SJCRH30 (cell line): ENCODE data around the gene SP3. TPM values are rescaled to one million over a fixed set of nuclear protein-coding genes. Genes with fewer than 3 reads are reported as not detected.

ENCODE experiments used
- DNase-seq, 2 experiments: peaks; one replicate each; pipeline ENCODE4 v3.0.0-alpha.2; 2015 to 2020
- H3K27ac ChIP-seq: fragments of 250-450 bp; sonication (Bioruptor Pico); 2 replicates; pipeline ENCODE4 v1.5.1; 2020; ENCODE audit warnings: mild to moderate bottlenecking, moderate library complexity
- H3K27me3 ChIP-seq: fragments of 250-450 bp; sonication (Bioruptor Pico); 2 replicates; pipeline ENCODE4 v1.5.1; 2020; ENCODE audit warnings: mild to moderate bottlenecking, moderate library complexity
- H3K36me3 ChIP-seq: fragments of 250-450 bp; sonication (Bioruptor Pico); 2 replicates; pipeline ENCODE4 v1.5.1; 2020; ENCODE audit warnings: mild to moderate bottlenecking, moderate library complexity
- H3K4me1 ChIP-seq: fragments of 250-450 bp; sonication (Bioruptor Pico); 2 replicates; pipeline ENCODE4 v1.5.1; 2020; ENCODE audit warnings: mild to moderate bottlenecking, moderate library complexity
- H3K4me3 ChIP-seq: fragments of 250-450 bp; sonication (Bioruptor Pico); 2 replicates; pipeline ENCODE4 v1.5.1; 2020; ENCODE audit warnings: mild to moderate bottlenecking, moderate library complexity
- H3K9me3 ChIP-seq: fragments of 250-450 bp; sonication (Bioruptor Pico); replicated peaks from 2 replicates; pipeline ENCODE4 v1.5.1; 2020; ENCODE audit warnings: mild to moderate bottlenecking, moderate library complexity
- total RNA-seq: library from RNA; depleted of rRNA; stranded (reverse); fragments of >200 nt; shearing (Covaris generic); gene quantifications from 2 replicates; pipeline ENCODE4 v1.2.3, GENCODE V29; 2014

Gene SP3
- total RNA-seq, 1 experiment from 2014 or later, result 148 TPM

GRCh38 chr2:173862612-173863217 is 102.5 kb downstream of the SP3 start:
- no peaks in the 10 kb centered on the region for H3K36me3 ChIP-seq
- H3K4me3 ChIP-seq, result no peak overlapping the region
- H3K9me3 ChIP-seq, result no peaks in the 10 kb centered on the region
- no peak for DNase-seq
- no peaks in the 10 kb centered on the region for H3K27me3 ChIP-seq
- H3K4me1 ChIP-seq, result peaks cover 15% of the 10 kb centered on the region
- H3K27ac ChIP-seq, result no peak overlapping the region

DNA sequence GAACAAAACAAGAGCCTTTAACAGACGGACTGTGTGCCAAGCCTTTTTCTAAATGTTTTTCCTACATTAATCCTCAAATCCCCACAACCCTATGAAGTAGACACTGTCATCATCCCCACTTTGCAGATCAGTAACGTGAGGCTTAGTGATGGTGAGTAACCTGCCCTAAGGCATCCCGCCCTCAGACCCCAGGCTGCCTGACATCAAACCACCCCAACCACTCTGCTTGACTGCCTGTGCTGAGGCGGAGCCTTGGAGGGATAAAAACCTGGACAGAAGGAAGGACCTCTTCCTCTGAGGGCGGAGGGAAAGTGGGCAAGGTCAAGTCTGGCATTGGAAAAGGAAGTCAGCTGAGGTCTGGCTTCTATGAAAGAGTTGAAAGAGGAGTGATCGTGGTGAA is 104.6 kb downstream of the SP3 start:
- peak in 1 of 2 experiments; percentile 30 for DNase-seq
- Histone ChIP-seq H3K9me3 (no peaks in the 10 kb centered on the region), H3K4me1 (peaks cover 8% of the 10 kb centered on the region), H3K27ac (no peak overlapping the region), H3K36me3 (no peaks in the 10 kb centered on the region), H3K4me3 (no peak overlapping the region), H3K27me3 (no peaks in the 10 kb centered on the region)

DNA sequence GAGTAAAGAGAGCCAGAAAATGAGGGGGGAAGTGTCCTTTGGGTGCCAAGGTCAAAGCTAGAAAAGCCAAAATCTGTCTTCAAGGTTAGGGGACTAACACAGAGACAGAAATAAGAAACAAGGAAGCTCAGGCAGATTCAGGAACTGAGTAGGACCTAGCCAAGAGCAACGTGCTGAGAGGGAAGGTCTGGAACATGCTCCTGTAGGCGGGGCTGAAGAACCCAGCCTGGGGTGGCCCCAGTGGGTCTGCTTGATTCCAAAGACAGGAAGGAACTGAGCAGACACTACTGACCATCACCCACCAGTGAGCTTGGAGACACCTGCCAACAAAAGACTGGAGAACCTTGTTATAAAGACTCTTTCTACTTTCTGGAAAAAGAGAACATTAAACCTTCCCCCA is 105.1 kb downstream of the SP3 start:
- DNase-seq, result no peak

DNA sequence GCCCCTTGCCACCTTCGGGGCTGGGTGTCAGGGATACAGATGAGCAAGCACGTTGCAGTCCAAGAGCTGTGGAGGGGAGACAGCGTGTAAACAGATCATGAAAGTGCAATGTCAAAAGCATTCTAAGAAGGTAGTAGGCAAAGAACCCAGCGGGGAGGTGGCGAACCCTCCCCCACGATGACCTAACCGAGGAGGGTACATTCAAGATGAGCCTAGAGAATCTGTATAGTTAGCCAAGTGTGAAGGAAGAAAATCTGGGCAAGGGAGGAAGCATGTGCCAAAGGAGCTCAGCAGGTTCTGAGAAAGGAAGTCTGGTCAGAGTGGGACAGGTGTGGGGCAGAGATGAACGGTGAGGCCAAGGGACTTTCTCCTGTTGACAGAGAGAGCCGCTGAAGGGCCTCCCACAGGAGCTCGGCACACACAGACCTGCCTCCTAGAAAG is 106.9 kb downstream of the SP3 start:
- Histone ChIP-seq H3K9me3 (no peaks in the 10 kb centered on the region), H3K4me3 (no peak overlapping the region), H3K36me3 (no peaks in the 10 kb centered on the region), H3K27me3 (no peaks in the 10 kb centered on the region), H3K27ac (no peak overlapping the region), H3K4me1 (peaks cover 24% of the 10 kb centered on the region)
- no peak for DNase-seq

More for the DNA sequence above, 105.1 kb downstream of the SP3 start:
- Histone ChIP-seq H3K4me3 (no peak overlapping the region), H3K27me3 (no peaks in the 10 kb centered on the region), H3K27ac (no peak overlapping the region), H3K36me3 (no peaks in the 10 kb centered on the region), H3K9me3 (no peaks in the 10 kb centered on the region), H3K4me1 (peaks cover 12% of the 10 kb centered on the region)
